CD4-positive, alpha-beta T cell (primary cell): ENCODE measurements around the gene KANK4. TPM values are rescaled to one million over a fixed set of nuclear protein-coding genes. Genes with fewer than 3 reads are reported as not detected.

Experiments used
- ATAC-seq: fragments of 200-7000 bp; cut with Tn5 transposase; one replicate; pipeline ENCODE4 v1.10.0; 2022; ENCODE audit warnings: mild to moderate bottlenecking; ENCODE audit not compliant: poor library complexity
- CTCF ChIA-PET: fragments of 350-600 bp; sonication (Branson Sonifier 250); formaldehyde crosslinking; loops from one replicate; lab custom pipeline; 2021; ENCODE audit warnings: antibody characterized with exemption, inconsistent platforms; lab: Charles Lee
- POLR2A ChIA-PET: fragments of 350-600 bp; sonication (Branson Sonifier 250); formaldehyde crosslinking; loops from one replicate; lab custom pipeline; 2021; ENCODE audit warnings: antibody characterized with exemption, inconsistent platforms; lab: Charles Lee
- DNase-seq, 14 experiments: peaks; one replicate each; pipeline ENCODE4 v3.0.0-alpha.2; 2013 to 2020; ENCODE audit warnings: mixed read lengths in 2 of 14
- H3K27ac ChIP-seq, 2 donors: one replicate each; pipeline versions ENCODE4 v1.5.1 to v1.7.0; 2013; ENCODE audit warnings: low read length in 2 of 2, low read depth in 1 of 2, mild to moderate bottlenecking in 1 of 2
- H3K27me3 ChIP-seq, 2 experiments: 1 replicate in 1 of 2; 2 replicates in 1 of 2; pipeline versions ENCODE4 v1.6.1 to v1.7.0; 2013; ENCODE audit warnings: low read length in 2 of 2, control low read depth in 1 of 2, mild to moderate bottlenecking in 1 of 2, moderate library complexity in 1 of 2; ENCODE audit not compliant: insufficient read depth in 2 of 2, control insufficient read depth in 1 of 2
- H3K36me3 ChIP-seq: one replicate; pipeline ENCODE4 v1.6.1; 2013; ENCODE audit warnings: low read length, control low read depth; ENCODE audit not compliant: insufficient read depth
- H3K4me1 ChIP-seq: one replicate; pipeline ENCODE4 v1.6.1; 2013; ENCODE audit warnings: low read length, control low read depth; ENCODE audit not compliant: insufficient read depth
- H3K4me3 ChIP-seq: one replicate; pipeline ENCODE4 v1.5.1; 2013; ENCODE audit warnings: mild to moderate bottlenecking, low read length, moderate library complexity
- H3K9me3 ChIP-seq, 2 experiments: 1 replicate in 1 of 2; 2 replicates in 1 of 2; pipeline versions ENCODE4 v1.6.1 to v1.7.0; 2013; ENCODE audit warnings: low read length in 2 of 2, mild to moderate bottlenecking in 2 of 2, control low read depth in 1 of 2, moderate library complexity in 1 of 2; ENCODE audit not compliant: control insufficient read depth in 1 of 2, insufficient read depth in 1 of 2
- H3K27ac Mint-ChIP-seq: one replicate; pipeline ENCODE4 v1.8.0; 2020; ENCODE audit warnings: mixed read lengths
- H3K27me3 Mint-ChIP-seq: one replicate; pipeline ENCODE4 v1.8.0; 2021; ENCODE audit warnings: mixed read lengths
- H3K36me3 Mint-ChIP-seq: one replicate; pipeline ENCODE4 v1.8.0; 2021; ENCODE audit warnings: low read depth, mixed read lengths
- H3K4me1 Mint-ChIP-seq: one replicate; pipeline ENCODE4 v1.8.0; 2021; ENCODE audit warnings: low read depth, mixed read lengths
- H3K4me3 Mint-ChIP-seq: one replicate; pipeline ENCODE4 v1.8.0; 2020; ENCODE audit warnings: mild to moderate bottlenecking, mixed read lengths
- H3K9me3 Mint-ChIP-seq: one replicate; pipeline ENCODE4 v1.8.0; 2020; ENCODE audit warnings: mixed read lengths
- intact Hi-C, 2 experiments: fragments of 100-400 bp; cut with DNase I in 1 of 2; cut with micrococcal nuclease in 1 of 2; formaldehyde crosslinking; loops; one replicate each; pipeline versions ENCODE4 v1.15.1 to v1.9.0; 2023 to 2025; cut with DNase I, micrococcal nuclease
- total RNA-seq, 174 experiments: library from RNA in 2 of 174; stranded (reverse) in 2 of 174; gene quantifications; one replicate each; pipeline ENCODE4 v1.2.3 and lab custom pipeline; 2021 to 2026
- TF ChIP-seq, protein P1 (sequence below): fragments of 200-600 bp; IDR thresholded peaks from one replicate; pipeline ENCODE4 v1.8.0; 2022; ENCODE audit warnings: antibody characterized with exemption, mild to moderate bottlenecking

The KANK4 gene
- total RNA-seq, 2 experiments from 2014 or later: not detected

DNA sequence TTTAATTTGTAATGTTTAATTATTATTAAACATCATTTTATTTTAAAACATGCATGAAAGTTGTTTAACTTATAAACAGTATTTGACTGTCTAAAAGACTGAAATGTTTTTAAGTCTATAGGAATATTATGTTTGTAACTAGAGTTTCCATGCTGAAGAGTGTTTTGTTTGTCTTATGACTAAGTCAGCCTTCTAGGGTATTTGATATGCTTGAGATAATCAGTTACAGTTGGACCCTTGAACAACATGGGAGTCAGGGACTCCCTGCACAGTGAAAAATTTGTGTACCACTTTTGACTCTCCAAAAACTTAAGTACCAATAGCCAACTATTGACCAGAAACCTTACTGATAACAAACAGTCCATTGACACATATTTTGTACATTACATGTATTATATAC lies 45.5 kb upstream of the KANK4 start:
- peaks cover 6% of the 10 kb centered on the region for H3K27me3 Mint-ChIP-seq
- no peak overlapping the region for H3K27ac ChIP-seq
- H3K4me1 ChIP-seq: no peaks in the 10 kb centered on the region
- TF ChIP-seq, protein P1, sequence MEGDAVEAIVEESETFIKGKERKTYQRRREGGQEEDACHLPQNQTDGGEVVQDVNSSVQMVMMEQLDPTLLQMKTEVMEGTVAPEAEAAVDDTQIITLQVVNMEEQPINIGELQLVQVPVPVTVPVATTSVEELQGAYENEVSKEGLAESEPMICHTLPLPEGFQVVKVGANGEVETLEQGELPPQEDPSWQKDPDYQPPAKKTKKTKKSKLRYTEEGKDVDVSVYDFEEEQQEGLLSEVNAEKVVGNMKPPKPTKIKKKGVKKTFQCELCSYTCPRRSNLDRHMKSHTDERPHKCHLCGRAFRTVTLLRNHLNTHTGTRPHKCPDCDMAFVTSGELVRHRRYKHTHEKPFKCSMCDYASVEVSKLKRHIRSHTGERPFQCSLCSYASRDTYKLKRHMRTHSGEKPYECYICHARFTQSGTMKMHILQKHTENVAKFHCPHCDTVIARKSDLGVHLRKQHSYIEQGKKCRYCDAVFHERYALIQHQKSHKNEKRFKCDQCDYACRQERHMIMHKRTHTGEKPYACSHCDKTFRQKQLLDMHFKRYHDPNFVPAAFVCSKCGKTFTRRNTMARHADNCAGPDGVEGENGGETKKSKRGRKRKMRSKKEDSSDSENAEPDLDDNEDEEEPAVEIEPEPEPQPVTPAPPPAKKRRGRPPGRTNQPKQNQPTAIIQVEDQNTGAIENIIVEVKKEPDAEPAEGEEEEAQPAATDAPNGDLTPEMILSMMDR: no peak
- H3K36me3 Mint-ChIP-seq: no peaks in the 10 kb centered on the region
- no peaks in the 10 kb centered on the region for H3K27me3 ChIP-seq
- H3K4me3 Mint-ChIP-seq: no peak overlapping the region
- DNase-seq (no peak), ATAC-seq (no peak)
- no peaks in the 10 kb centered on the region for H3K36me3 ChIP-seq
- H3K9me3 ChIP-seq: no peaks in the 10 kb centered on the region
- CTCF ChIA-PET: no interaction called here
- POLR2A ChIA-PET: no interaction called here
- no peak overlapping the region for H3K27ac Mint-ChIP-seq
- no peaks in the 10 kb centered on the region for H3K9me3 Mint-ChIP-seq
- H3K4me1 Mint-ChIP-seq: no peaks in the 10 kb centered on the region
- no peak overlapping the region for H3K4me3 ChIP-seq
- intact Hi-C loops: no loop called here

DNA sequence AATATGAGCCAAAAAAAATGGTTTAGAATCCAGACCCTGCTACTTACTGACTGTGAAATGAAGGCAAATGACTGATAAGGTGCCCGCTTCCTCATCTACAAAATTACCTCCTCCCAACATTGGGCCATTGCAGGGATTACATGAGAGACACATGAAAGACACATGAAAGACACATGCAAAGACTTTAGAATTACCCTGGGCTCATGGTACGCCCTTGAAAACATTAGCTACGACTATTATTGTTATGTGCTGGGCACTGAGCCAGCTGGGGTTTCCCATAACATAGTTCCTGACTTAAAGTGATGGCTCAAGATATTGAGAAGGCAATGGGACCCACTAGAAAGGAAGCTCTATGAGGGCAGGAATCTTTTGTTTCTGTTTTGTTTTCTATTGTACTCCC lies 43.7 kb upstream of the KANK4 start:
- TF ChIP-seq, protein P1: no peak
- ATAC-seq: no peak
- H3K9me3 Mint-ChIP-seq: no peaks in the 10 kb centered on the region
- H3K4me3 Mint-ChIP-seq: no peak overlapping the region
- no peak overlapping the region for H3K27ac ChIP-seq
- ChIA-PET CTCF (no interaction called here), POLR2A (no interaction called here)
- H3K27me3 ChIP-seq: no peaks in the 10 kb centered on the region
- peaks cover 8% of the 10 kb centered on the region for H3K4me1 Mint-ChIP-seq
- H3K4me3 ChIP-seq: no peak overlapping the region
- no peaks in the 10 kb centered on the region for H3K36me3 Mint-ChIP-seq
- no peaks in the 10 kb centered on the region for H3K27me3 Mint-ChIP-seq
- no peak for DNase-seq
- H3K4me1 ChIP-seq: no peaks in the 10 kb centered on the region
- H3K27ac Mint-ChIP-seq: no peak overlapping the region
- intact Hi-C loops: no loop called here
- H3K9me3 ChIP-seq: no peaks in the 10 kb centered on the region
- H3K36me3 ChIP-seq: no peaks in the 10 kb centered on the region

DNA sequence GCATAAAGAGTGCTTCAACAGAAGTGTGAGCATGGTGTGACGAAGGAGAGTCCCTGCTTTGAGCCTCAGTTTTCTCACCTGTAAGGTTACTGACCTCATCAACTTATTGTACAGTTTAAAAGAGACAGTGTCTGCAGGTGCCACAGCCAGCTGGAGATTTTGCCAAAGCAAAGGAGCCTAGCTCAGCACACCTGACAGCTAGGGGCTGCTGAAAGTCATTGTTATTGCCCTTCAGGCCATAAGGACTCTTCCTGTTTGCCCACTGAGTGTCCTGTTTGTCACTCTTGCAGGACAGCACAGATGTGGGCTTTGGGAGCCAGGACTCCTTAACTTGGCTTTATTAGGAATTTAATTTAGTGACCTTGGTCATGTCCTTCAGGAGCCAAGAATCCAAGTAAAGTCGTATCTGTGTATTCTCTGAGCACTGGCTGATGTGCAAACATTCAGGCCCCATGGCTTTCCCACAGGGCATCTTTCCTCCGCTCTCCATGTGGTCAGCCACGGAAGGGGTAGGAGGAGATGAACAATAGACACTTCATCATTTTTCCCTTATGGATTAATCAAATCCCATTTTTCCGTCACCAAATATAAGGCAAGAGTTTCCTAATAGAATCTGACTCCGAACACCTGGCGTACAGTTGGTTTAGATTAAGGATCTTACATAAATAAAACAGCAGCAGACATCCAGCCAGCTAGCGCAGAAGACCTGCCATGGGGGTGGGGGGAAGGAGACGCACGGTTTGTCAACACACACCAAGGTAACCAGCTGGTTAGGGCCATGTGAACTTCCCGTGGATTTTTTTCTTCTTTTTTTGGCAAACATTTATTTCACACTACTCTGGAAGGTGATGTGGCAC lies 43.1 kb upstream of the KANK4 start:
- Mint-ChIP-seq H3K36me3 (no peaks in the 10 kb centered on the region), H3K9me3 (no peaks in the 10 kb centered on the region), H3K4me3 (no peak overlapping the region), H3K27ac (no peak overlapping the region), H3K4me1 (peaks cover 8% of the 10 kb centered on the region), H3K27me3 (no peaks in the 10 kb centered on the region)
- Histone ChIP-seq H3K4me1 (no peaks in the 10 kb centered on the region), H3K27me3 (no peaks in the 10 kb centered on the region), H3K9me3 (no peaks in the 10 kb centered on the region), H3K4me3 (no peak overlapping the region), H3K27ac (no peak overlapping the region), H3K36me3 (no peaks in the 10 kb centered on the region)
- CTCF ChIA-PET: no interaction called here
- intact Hi-C loops: no loop called here
- ATAC-seq (no peak), DNase-seq (no peak)
- POLR2A ChIA-PET: no interaction called here
- TF ChIP-seq, protein P1: no peak
